Spleen (tissue), 11 donors: ENCODE data around the gene SREBF1. TPM values are rescaled to one million over a fixed set of nuclear protein-coding genes. Genes with fewer than 3 reads are reported as not detected.
A peak's percentile ranks its signal among the peaks of the same experiment; 100 is the strongest.

Source experiments
- DNase-seq: peaks from one replicate; pipeline ENCODE4 v3.0.0-alpha.2; 2020
- H3K27ac ChIP-seq, 8 donors: fragments of 200-600 bp; sonication (generic) in 7 of 8; 1 replicate in 4 of 8; 2 replicates in 4 of 8; pipeline versions ENCODE4 v1.5.0 to v1.8.0; 2016 to 2021; ENCODE audit warnings: inconsistent platforms in 4 of 8, mild to moderate bottlenecking in 4 of 8, moderate library complexity in 1 of 8
- H3K27me3 ChIP-seq, 7 donors: fragments of 200-600 bp; sonication (generic) in 6 of 7; replicated peaks in 1 of 7; 1 replicate in 4 of 7; 2 replicates in 3 of 7; pipeline versions ENCODE4 v1.5.0 to v1.8.0; 2016 to 2021; ENCODE audit warnings: inconsistent platforms in 3 of 7, mild to moderate bottlenecking in 1 of 7
- H3K36me3 ChIP-seq, 6 donors: fragments of 200-600 bp; sonication (generic) in 5 of 6; 1 replicate in 4 of 6; 2 replicates in 2 of 6; pipeline versions ENCODE4 v1.5.0 to v1.8.0; 2016 to 2021; ENCODE audit warnings: inconsistent platforms in 2 of 6
- H3K4me1 ChIP-seq, 6 donors: fragments of 200-600 bp; sonication (generic) in 5 of 6; 1 replicate in 3 of 6; 2 replicates in 3 of 6; pipeline versions ENCODE4 v1.5.0 to v1.8.0; 2016 to 2021; ENCODE audit warnings: inconsistent platforms in 3 of 6
- H3K4me3 ChIP-seq, 8 donors: fragments of 200-600 bp; sonication (generic) in 7 of 8; 1 replicate in 4 of 8; 2 replicates in 4 of 8; pipeline versions ENCODE4 v1.5.0 to v1.8.0; 2016 to 2021; ENCODE audit warnings: inconsistent platforms in 4 of 8, mild to moderate bottlenecking in 4 of 8, moderate library complexity in 2 of 8
- H3K9me3 ChIP-seq, 8 donors: fragments of 200-600 bp; sonication (generic) in 7 of 8; 1 replicate in 4 of 8; 2 replicates in 4 of 8; pipeline versions ENCODE4 v1.5.0 to v1.8.0; 2016 to 2021; ENCODE audit warnings: inconsistent platforms in 4 of 8
- POLR2A ChIP-seq, 3 donors: fragments of 450-650 bp; IDR thresholded peaks; one replicate each; pipeline ENCODE4 v1.5.1; 2017; ENCODE audit warnings: antibody characterized with exemption in 3 of 3, mild to moderate bottlenecking in 1 of 3
- POLR2AphosphoS5 ChIP-seq, 3 donors: sonication (generic); formaldehyde crosslinking; IDR thresholded peaks; one replicate each; pipeline ENCODE4 v1.5.1; 2017; ENCODE audit warnings: antibody characterized with exemption in 3 of 3
- WGBS, 5 donors: extraction: QIAGEN DNeasy Blood & Tissue Kit in 3 of 5; methylation state at CpG; one replicate each; pipeline versions ENCODE4 v1.1.5 to v1.1.7; 2013 to 2018; 5-methylcytosine and 5-hydroxymethylcytosine counted together
- intact Hi-C: fragments of 100-400 bp; cut with DNase I; formaldehyde crosslinking; loops from one replicate; pipeline ENCODE4 v1.15.0; 2023; ENCODE audit warnings: low total_unique reads
- polyA plus RNA-seq, 3 donors: library from polyadenylated mRNA; stranded (reverse); fragments of 200-250 nt; gene quantifications; one replicate each; pipeline ENCODE4 v1.2.1, GENCODE V29; 2013
- total RNA-seq, 7 donors: library from RNA; depleted of rRNA in 3 of 7; stranded (reverse); fragments of >200 nt in 3 of 7; fragmentation: NEBNext Ultra II Directional in 4 of 7; extraction: Animal tissue kit (Norgen Biotek cat#: 25700) in 4 of 7; gene quantifications; one replicate each; pipeline versions ENCODE4 v1.1.0 to v1.2.1, GENCODE V29; 2016 to 2021
- TF ChIP-seq, protein P1 (sequence below), 11 experiments: fragments of 200-600 bp in 7 of 11; fragments of 450-650 bp in 4 of 11; sonication (generic) in 4 of 11; IDR thresholded peaks in 8 of 11; conservative IDR thresholded peaks in 3 of 11; 1 replicate in 7 of 11; 2 replicates in 4 of 11; pipeline versions ENCODE4 v1.4.0 to v1.8.0; 2016 to 2021; ENCODE audit warnings: antibody characterized with exemption in 11 of 11, inconsistent platforms in 4 of 11, mild to moderate bottlenecking in 1 of 11
- donor health status: healthy with polysubstance abuse.
- donor health status: DM: no; HTN: no; CAD: no; lungs with moderate emphysema.
- donor health status: DM: no; HTN: no; CAD: no.
- donor health status: Bipolar disorder and iron deficiency.
- donor health status: healthy.
- donor health status: DM: no; HTN: no; CAD: no.
- donor health status: DM: yes; HTN: yes; CAD: no.

SREBF1 gene
- total and polyA plus RNA-seq, 10 donors = 25.0 to 74.8 (median 48.0) TPM

DNA sequence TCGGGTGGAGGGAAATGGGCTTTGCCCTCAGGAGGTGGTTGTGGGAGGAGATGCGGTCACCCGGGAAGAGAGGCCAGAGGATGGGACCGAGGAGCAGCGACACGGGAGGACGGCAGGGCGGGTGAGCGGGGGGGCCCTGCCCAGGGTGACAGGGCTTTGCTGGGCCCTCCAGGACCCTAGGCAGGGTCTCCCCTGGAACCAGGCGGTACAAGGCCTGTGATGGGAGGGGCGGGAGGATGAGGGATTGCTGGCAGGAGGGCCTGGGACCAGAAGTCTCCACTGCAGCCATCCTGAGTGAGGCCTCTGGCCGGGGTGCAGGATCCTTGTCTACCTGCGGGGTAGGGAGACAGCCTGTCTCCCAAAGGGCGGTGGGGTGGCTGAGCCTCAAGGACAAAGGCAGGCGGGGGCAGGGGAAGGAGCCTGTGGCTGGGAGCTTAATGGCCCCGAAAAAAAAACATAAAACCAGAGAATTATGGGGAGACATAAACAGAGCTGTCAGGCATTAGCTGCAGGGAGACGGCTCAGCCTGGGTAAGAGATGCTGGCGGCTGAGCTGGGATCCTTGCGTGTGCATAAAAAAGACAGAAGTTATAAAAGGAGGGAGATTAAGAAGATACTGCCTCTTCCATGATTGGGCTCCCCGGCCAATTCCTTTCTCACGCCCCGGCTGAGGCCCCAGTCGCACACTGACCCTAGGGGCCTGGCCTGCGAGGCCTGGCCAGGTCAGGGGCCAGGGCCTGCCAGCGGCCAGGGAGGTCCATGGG, 66.7 kb downstream of the SREBF1 start:
- Histone ChIP-seq H3K27ac (peak overlapping the region in 5 of 8 donors; percentile 13 to 49 (median 27)), H3K4me3 (no peak overlapping the region), H3K27me3 (no peaks in the 10 kb centered on the region), H3K36me3 (peaks cover 0 to 6% (median 0%) of the 10 kb centered on the region in 6 donors), H3K4me1 (peaks cover 11 to 92% (median 56%) of the 10 kb centered on the region in 6 donors), H3K9me3 (no peaks in the 10 kb centered on the region)
- intact Hi-C loops = no loop called here
- TF ChIP-seq POLR2A (IDR thresholded peaks at IDR 0.05) (no peak), POLR2AphosphoS5 (IDR thresholded peaks at IDR 0.05) (no peak)
- TF ChIP-seq, protein P1, sequence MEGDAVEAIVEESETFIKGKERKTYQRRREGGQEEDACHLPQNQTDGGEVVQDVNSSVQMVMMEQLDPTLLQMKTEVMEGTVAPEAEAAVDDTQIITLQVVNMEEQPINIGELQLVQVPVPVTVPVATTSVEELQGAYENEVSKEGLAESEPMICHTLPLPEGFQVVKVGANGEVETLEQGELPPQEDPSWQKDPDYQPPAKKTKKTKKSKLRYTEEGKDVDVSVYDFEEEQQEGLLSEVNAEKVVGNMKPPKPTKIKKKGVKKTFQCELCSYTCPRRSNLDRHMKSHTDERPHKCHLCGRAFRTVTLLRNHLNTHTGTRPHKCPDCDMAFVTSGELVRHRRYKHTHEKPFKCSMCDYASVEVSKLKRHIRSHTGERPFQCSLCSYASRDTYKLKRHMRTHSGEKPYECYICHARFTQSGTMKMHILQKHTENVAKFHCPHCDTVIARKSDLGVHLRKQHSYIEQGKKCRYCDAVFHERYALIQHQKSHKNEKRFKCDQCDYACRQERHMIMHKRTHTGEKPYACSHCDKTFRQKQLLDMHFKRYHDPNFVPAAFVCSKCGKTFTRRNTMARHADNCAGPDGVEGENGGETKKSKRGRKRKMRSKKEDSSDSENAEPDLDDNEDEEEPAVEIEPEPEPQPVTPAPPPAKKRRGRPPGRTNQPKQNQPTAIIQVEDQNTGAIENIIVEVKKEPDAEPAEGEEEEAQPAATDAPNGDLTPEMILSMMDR (IDR thresholded peaks at IDR 0.05 in 8 of 11, conservative IDR thresholded peaks at IDR 0.05 in 3 of 11) = no peak
- DNase-seq = no peak
- 75 to 88% (median 83%) methylated on average over 24 to 25 of the region's 25 CpGs for WGBS, 5 donors

GRCh38 chr17:17768424-17769088, 68.2 kb downstream of the SREBF1 start:
- Histone ChIP-seq H3K27me3 (no peaks in the 10 kb centered on the region), H3K27ac (peak overlapping the region in 2 of 8 donors; percentile 11 to 49), H3K9me3 (no peaks in the 10 kb centered on the region), H3K36me3 (peaks cover 0 to 7% (median 0%) of the 10 kb centered on the region in 6 donors), H3K4me3 (no peak overlapping the region), H3K4me1 (peaks cover 11 to 93% (median 63%) of the 10 kb centered on the region in 6 donors)
- intact Hi-C loops = no loop called here
- TF ChIP-seq, protein P1 (IDR thresholded peaks at IDR 0.05 in 8 of 11, conservative IDR thresholded peaks at IDR 0.05 in 3 of 11) = no peak
- TF ChIP-seq POLR2AphosphoS5 (IDR thresholded peaks at IDR 0.05) (peak in 1 of 3 donors; percentile 39), POLR2A (IDR thresholded peaks at IDR 0.05) (no peak)
- WGBS, 5 donors = 49 to 66% (median 52%) methylated on average over 14 of the region's 14 CpGs
- DNase-seq = no peak

GRCh38 chr17:17767887-17768418, 68.8 kb downstream of the SREBF1 start:
- H3K4me3 ChIP-seq = no peak overlapping the region
- H3K9me3 ChIP-seq = no peaks in the 10 kb centered on the region
- peak overlapping the region in 1 of 8 donors; percentile 11 for H3K27ac ChIP-seq
- no peak for DNase-seq
- TF ChIP-seq, protein P1 (IDR thresholded peaks at IDR 0.05 in 8 of 11, conservative IDR thresholded peaks at IDR 0.05 in 3 of 11) = no peak
- TF ChIP-seq POLR2A (IDR thresholded peaks at IDR 0.05) = no peak
- TF ChIP-seq POLR2AphosphoS5 (IDR thresholded peaks at IDR 0.05) = no peak
- peaks cover 11 to 98% (median 67%) of the 10 kb centered on the region in 6 donors for H3K4me1 ChIP-seq
- 71 to 78% (median 73%) methylated on average over 6 of the region's 6 CpGs for WGBS, 5 donors
- intact Hi-C loops = no loop called here
- H3K36me3 ChIP-seq = peaks cover 0 to 10% (median 0%) of the 10 kb centered on the region in 6 donors
- H3K27me3 ChIP-seq = no peaks in the 10 kb centered on the region
